ENCODE data around the gene EFCAB5.

DNA sequence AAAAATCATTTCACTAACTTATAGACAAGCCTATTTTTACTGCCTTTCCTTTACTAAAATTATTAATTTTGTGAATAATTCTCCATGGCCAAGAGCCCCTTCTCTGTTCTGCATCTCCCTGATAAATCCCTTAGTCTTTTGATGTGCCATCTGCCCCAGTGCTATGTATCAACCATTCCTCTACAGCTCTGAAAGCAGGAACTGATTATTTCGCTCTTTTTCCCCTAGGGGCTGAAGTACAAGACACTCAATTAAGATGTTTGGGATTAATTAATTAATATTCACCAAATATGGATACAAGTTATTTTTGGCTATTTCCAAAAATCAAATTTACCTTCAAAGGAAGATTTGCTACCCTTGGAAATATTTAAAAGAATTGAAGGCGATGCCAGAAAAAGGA, 38.0 kb upstream of the EFCAB5 start:
- TF ChIP-seq, protein P1, sequence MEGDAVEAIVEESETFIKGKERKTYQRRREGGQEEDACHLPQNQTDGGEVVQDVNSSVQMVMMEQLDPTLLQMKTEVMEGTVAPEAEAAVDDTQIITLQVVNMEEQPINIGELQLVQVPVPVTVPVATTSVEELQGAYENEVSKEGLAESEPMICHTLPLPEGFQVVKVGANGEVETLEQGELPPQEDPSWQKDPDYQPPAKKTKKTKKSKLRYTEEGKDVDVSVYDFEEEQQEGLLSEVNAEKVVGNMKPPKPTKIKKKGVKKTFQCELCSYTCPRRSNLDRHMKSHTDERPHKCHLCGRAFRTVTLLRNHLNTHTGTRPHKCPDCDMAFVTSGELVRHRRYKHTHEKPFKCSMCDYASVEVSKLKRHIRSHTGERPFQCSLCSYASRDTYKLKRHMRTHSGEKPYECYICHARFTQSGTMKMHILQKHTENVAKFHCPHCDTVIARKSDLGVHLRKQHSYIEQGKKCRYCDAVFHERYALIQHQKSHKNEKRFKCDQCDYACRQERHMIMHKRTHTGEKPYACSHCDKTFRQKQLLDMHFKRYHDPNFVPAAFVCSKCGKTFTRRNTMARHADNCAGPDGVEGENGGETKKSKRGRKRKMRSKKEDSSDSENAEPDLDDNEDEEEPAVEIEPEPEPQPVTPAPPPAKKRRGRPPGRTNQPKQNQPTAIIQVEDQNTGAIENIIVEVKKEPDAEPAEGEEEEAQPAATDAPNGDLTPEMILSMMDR (IDR thresholded peaks at IDR 0.05; ENCODE audit: poor library complexity, severe bottlenecking), result no peak
- TF ChIP-seq EP300 (conservative IDR thresholded peaks at IDR 0.05; ENCODE audit: poor library complexity, severe bottlenecking) (no peak), RAD21 (conservative IDR thresholded peaks at IDR 0.05) (no peak), POLR2AphosphoS5 (IDR thresholded peaks at IDR 0.05) (no peak), TAF1 (IDR thresholded peaks at IDR 0.05; ENCODE audit: low read depth) (no peak), MXI1 (conservative IDR thresholded peaks at IDR 0.05; ENCODE audit: poor library complexity, severe bottlenecking) (no peak), EZH2 (IDR thresholded peaks at IDR 0.05; ENCODE audit: borderline replicate concordance, insufficient read depth, low read length, poor library complexity, severe bottlenecking) (no peak), SMC3 (conservative IDR thresholded peaks at IDR 0.05; ENCODE audit: poor library complexity) (no peak), REST (IDR thresholded peaks at IDR 0.05; ENCODE audit: borderline replicate concordance) (no peak)

Data from neural cell (in vitro differentiated cells).